ENCODE measurements around the gene CBL. TPM values are rescaled to one million over a fixed set of nuclear protein-coding genes. Genes with fewer than 3 reads are reported as not detected.

Gene CBL
- total RNA-seq, 4 donors from 2014 or later = 10.0 to 39.9 (median 13.0) TPM

- Histone ChIP-seq H3K4me3 (no peak overlapping the region), H3K9me3 (no peaks in the 10 kb centered on the region), H3K27ac (peak overlapping the region; percentile 2 to 82), H3K27me3 (no peaks in the 10 kb centered on the region), H3K4me1 (no peaks in the 10 kb centered on the region), H3K36me3 (no peaks in the 10 kb centered on the region)
- intact Hi-C loops (cut with DNase I; ENCODE audit: low total_unique reads) = no loop called here
- TF ChIP-seq CTCF (IDR thresholded peaks at IDR 0.05) = no peak
- TF ChIP-seq POLR2A (IDR thresholded peaks at IDR 0.05) = no peak
- DNase-seq = no peak
Observed at GRCh38 chr11:119309953-119310681, 104.0 kb downstream of the CBL start.

GRCh38 chr11:119310682-119311052 lies 104.5 kb downstream of the CBL start:
- no peaks in the 10 kb centered on the region for H3K4me1 ChIP-seq

GRCh38 chr11:119314726-119315125 lies 108.6 kb downstream of the CBL start:
- H3K27ac ChIP-seq = peak overlapping the region; percentile 93 to 94
- peak overlapping the region in 1 of 2 donors; percentile 67 for H3K4me3 ChIP-seq
- no peaks in the 10 kb centered on the region for H3K9me3 ChIP-seq
- H3K27me3 ChIP-seq = no peaks in the 10 kb centered on the region
- H3K4me1 ChIP-seq = no peaks in the 10 kb centered on the region
- DNase-seq = no peak
- H3K36me3 ChIP-seq = no peaks in the 10 kb centered on the region
- TF ChIP-seq CTCF (IDR thresholded peaks at IDR 0.05) = no peak
- no peak for TF ChIP-seq POLR2A (IDR thresholded peaks at IDR 0.05)
- intact Hi-C loops (cut with DNase I; ENCODE audit: low total_unique reads) = no loop called here

More at GRCh38 chr11:119310682-119311052, 104.5 kb downstream of the CBL start:
- no peak for DNase-seq
- no peaks in the 10 kb centered on the region for H3K9me3 ChIP-seq
- intact Hi-C loops (cut with DNase I; ENCODE audit: low total_unique reads) = no loop called here
- peak overlapping the region; percentile 2 to 35 for H3K27ac ChIP-seq
- TF ChIP-seq POLR2A (IDR thresholded peaks at IDR 0.05) (no peak), CTCF (IDR thresholded peaks at IDR 0.05) (no peak)
- no peaks in the 10 kb centered on the region for H3K27me3 ChIP-seq
- H3K4me3 ChIP-seq = no peak overlapping the region
- no peaks in the 10 kb centered on the region for H3K36me3 ChIP-seq

GRCh38 chr11:119315131-119316015 lies 109.2 kb downstream of the CBL start:
- H3K4me3 ChIP-seq = peak overlapping the region; percentile 58 to 67
- H3K9me3 ChIP-seq = no peaks in the 10 kb centered on the region
- no peaks in the 10 kb centered on the region for H3K27me3 ChIP-seq
- TF ChIP-seq CTCF (IDR thresholded peaks at IDR 0.05) (peak in 1 of 4 experiments; percentile 21), POLR2A (IDR thresholded peaks at IDR 0.05) (no peak)
- H3K4me1 ChIP-seq = no peaks in the 10 kb centered on the region
- intact Hi-C loops (cut with DNase I; ENCODE audit: low total_unique reads) = no loop called here
- DNase-seq = peak in 1 of 2 donors; percentile 40
- H3K27ac ChIP-seq = peak overlapping the region; percentile 93 to 94
- no peaks in the 10 kb centered on the region for H3K36me3 ChIP-seq
